ENCODE data around the gene ZGPAT.

- TF ChIP-seq CTCF (IDR thresholded peaks at IDR 0.05; ENCODE audit: low read depth, low read length, poor library complexity, severe bottlenecking) (no peak), EZH2phosphoT487 (IDR thresholded peaks at IDR 0.05; ENCODE audit: borderline replicate concordance, low read length) (no peak)
These were observed 39.0 kb downstream of the ZGPAT start for GRCh38 chr20:63746751-63747315.

Measured in DOHH2 (cell line).